ENCODE data around the gene ELOVL7. TPM values are rescaled to one million over a fixed set of nuclear protein-coding genes. Genes with fewer than 3 reads are reported as not detected.
"Not testable (repeated sequence)": the region's sequence is repeated elsewhere in the genome, so short reads cannot be mapped to it uniquely, and the experiment has no call there.

Gene ELOVL7
- total RNA-seq, 1 donor from 2014 or later, result 4.4 TPM

GRCh38 chr5:60740322-60740721 lies 103.7 kb downstream of the ELOVL7 start:
- no peak for DNase-seq (ENCODE audit: low spot score)
- peaks cover 12% of the 10 kb centered on the region for H3K4me1 Mint-ChIP-seq (ENCODE audit: unreplicated experiment)
- no peaks in the 10 kb centered on the region for H3K9me3 Mint-ChIP-seq (ENCODE audit: unreplicated experiment)
- TF ChIP-seq CTCF (IDR thresholded peaks at IDR 0.05; ENCODE audit: unreplicated experiment), result no peak
- H3K27me3 Mint-ChIP-seq (ENCODE audit: unreplicated experiment), result peaks cover 5% of the 10 kb centered on the region
- H3K4me3 Mint-ChIP-seq (ENCODE audit: unreplicated experiment), result no peak overlapping the region
- H3K36me3 Mint-ChIP-seq (ENCODE audit: low read depth, unreplicated experiment), result peaks cover 7% of the 10 kb centered on the region
- H3K27ac Mint-ChIP-seq (ENCODE audit: unreplicated experiment), result no peak overlapping the region

- Mint-ChIP-seq H3K9me3 (ENCODE audit: unreplicated experiment) (no peaks in the 10 kb centered on the region), H3K4me1 (ENCODE audit: unreplicated experiment) (peaks cover 12% of the 10 kb centered on the region), H3K4me3 (ENCODE audit: unreplicated experiment) (no peak overlapping the region), H3K36me3 (ENCODE audit: low read depth, unreplicated experiment) (peaks cover 7% of the 10 kb centered on the region), H3K27me3 (ENCODE audit: unreplicated experiment) (peaks cover 5% of the 10 kb centered on the region), H3K27ac (ENCODE audit: unreplicated experiment) (no peak overlapping the region)
- DNase-seq (ENCODE audit: low spot score), result no peak
- no peak for TF ChIP-seq CTCF (IDR thresholded peaks at IDR 0.05; ENCODE audit: unreplicated experiment)
Observed at GRCh38 chr5:60738933-60739332, 105.1 kb downstream of the ELOVL7 start.

- no peak for DNase-seq (ENCODE audit: low spot score)
- Mint-ChIP-seq H3K4me1 (ENCODE audit: unreplicated experiment) (peaks cover 12% of the 10 kb centered on the region), H3K36me3 (ENCODE audit: low read depth, unreplicated experiment) (peaks cover 7% of the 10 kb centered on the region), H3K27ac (ENCODE audit: unreplicated experiment) (no peak overlapping the region), H3K4me3 (ENCODE audit: unreplicated experiment) (no peak overlapping the region), H3K9me3 (ENCODE audit: unreplicated experiment) (no peaks in the 10 kb centered on the region), H3K27me3 (ENCODE audit: unreplicated experiment) (peaks cover 5% of the 10 kb centered on the region)
- TF ChIP-seq CTCF (IDR thresholded peaks at IDR 0.05; ENCODE audit: unreplicated experiment), result no peak
Observed at GRCh38 chr5:60738461-60738860, 105.6 kb downstream of the ELOVL7 start.

GRCh38 chr5:60730858-60731257 lies 113.2 kb downstream of the ELOVL7 start:
- not testable (repeated sequence) for H3K4me3 Mint-ChIP-seq (ENCODE audit: unreplicated experiment); H3K27ac Mint-ChIP-seq (ENCODE audit: unreplicated experiment); H3K27me3 Mint-ChIP-seq (ENCODE audit: unreplicated experiment); H3K9me3 Mint-ChIP-seq (ENCODE audit: unreplicated experiment); H3K36me3 Mint-ChIP-seq (ENCODE audit: low read depth, unreplicated experiment); H3K4me1 Mint-ChIP-seq (ENCODE audit: unreplicated experiment); DNase-seq (ENCODE audit: low spot score)

- DNase-seq (ENCODE audit: low spot score), result no peak
- Mint-ChIP-seq H3K36me3 (ENCODE audit: low read depth, unreplicated experiment) (no peaks in the 10 kb centered on the region), H3K27me3 (ENCODE audit: unreplicated experiment) (no peaks in the 10 kb centered on the region), H3K4me3 (ENCODE audit: unreplicated experiment) (no peak overlapping the region), H3K27ac (ENCODE audit: unreplicated experiment) (no peak overlapping the region), H3K9me3 (ENCODE audit: unreplicated experiment) (no peaks in the 10 kb centered on the region), H3K4me1 (ENCODE audit: unreplicated experiment) (peaks cover 6% of the 10 kb centered on the region)
- TF ChIP-seq CTCF (IDR thresholded peaks at IDR 0.05; ENCODE audit: unreplicated experiment), result no peak
Observed at GRCh38 chr5:60727033-60727679, 116.9 kb downstream of the ELOVL7 start.

Measured in endothelial cell (in vitro differentiated cells).